ENCODE measurements around the gene FOXA1. TPM values are rescaled to one million over a fixed set of nuclear protein-coding genes. Genes with fewer than 3 reads are reported as not detected.

Gene FOXA1
- total RNA-seq, result 3.2 TPM

GRCh38 chr14:37594971-37595808 lies at the start of gene FOXA1, which contains the start of gene TTC6:
Gene FOXA1 (minus strand): TSS chr14:37595249. CDS start chr14:37594972, 277 bp downstream.
Gene TTC6 (plus strand): TSS chr14:37595629. CDS start chr14:37622065, 26,436 bp downstream.

Other genes with a start within 250 kb of the FOXA1 start
- 0.88 TPM for gene TTC6, start 380 bp upstream of the FOXA1 start, total RNA-seq